HG02840 (cell line): ENCODE results near the gene UBASH3A.
"Not testable (repeated sequence)": the region's sequence is repeated elsewhere in the genome, so short reads cannot be mapped to it uniquely, and the experiment has no call there.

ENCODE experiments used
- ATAC-seq: cut with Tn5 transposase; IDR thresholded peaks from one replicate; pipeline ENCODE4 v1.9.1; 2021; ENCODE audit warnings: mild to moderate bottlenecking, moderate library complexity, moderate number of reproducible peaks; ENCODE audit not compliant: unreplicated experiment, low FRiP score

Gene UBASH3A

DNA sequence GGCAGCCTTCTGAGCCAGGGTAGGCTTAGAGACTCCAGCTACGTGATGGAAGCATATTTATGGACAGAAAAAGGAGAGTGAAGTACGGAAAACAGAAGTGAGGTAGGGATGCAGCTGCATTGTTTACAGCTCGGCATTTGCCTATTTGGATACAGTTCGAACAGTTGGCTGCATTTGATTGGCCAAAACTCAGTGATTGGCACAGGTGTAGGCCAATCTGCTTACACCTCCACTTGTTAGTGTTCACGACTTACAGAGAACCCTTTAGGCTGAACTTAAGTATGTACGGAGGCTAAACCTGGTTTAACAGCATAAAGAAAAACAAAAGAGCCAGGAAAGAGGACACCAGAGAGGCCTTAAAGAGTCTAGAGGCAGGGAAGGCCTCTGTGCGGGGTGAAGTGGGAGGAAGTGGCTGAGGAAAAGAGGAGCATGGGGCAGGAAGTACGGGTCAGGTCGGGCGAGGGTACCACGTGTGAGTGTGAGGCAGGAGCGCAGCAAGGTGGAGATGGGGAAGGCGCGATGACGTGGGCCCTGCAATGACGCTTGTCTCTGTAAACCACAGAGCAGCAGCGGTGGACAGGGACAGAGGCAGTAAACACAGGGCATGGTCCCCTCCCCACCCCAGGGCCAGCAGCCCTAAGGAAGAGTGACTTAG is 60.3 kb downstream of the UBASH3A start:
- ATAC-seq, result no peak

DNA sequence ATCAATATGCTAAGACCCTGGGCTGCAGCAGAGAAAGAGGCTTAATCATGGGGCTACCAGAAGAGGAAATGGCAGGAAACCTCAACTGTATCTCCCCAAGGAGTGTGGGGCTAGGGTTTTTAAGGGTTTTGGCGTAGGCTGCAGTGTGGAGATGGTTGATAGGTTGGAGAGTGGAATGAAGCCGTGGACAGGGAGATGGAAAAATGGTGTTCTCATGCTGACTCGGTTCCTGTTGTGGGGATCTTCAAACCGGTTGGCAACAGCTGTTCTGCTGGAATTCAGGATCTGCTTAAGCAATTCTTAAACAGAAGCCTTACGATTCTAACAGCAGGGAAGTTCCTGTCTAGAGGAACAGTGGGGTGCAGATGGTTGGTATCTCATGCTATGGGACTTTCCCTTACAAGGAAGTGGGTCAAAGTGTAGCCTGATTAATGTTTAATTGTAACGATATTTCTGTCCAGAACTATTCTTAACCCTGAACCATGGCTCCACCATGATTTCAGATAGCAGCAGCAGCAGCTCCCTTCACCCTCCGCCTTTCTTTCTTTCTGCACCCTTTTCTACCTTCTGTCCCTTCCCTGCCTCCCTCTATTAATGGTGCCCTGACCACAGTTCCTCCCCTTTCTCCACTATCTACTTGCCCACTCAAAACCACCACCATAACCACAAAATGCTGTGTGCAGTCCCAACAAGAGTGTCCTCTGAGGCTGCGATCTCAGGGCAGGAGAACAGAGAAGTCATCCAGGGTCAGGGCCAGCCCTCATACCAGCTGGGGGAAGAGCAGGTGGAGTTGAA is 61.5 kb downstream of the UBASH3A start:
- no peak for ATAC-seq

DNA sequence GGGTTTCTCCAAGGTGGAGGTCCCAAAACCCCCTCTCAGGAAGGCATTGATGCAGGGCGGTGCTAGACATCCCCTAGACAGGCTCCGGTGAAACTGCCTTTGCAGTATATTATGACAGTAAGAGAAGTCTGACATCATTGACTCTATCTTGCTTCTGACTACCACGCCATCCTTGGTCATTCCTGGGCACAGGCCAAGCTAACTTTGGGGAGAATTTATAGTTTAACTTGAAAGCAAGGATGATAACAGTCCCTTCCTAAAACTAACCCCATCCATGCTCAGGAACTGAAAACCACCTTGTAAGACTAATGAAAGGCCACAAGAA is 62.1 kb downstream of the UBASH3A start:
- ATAC-seq, result no peak

DNA sequence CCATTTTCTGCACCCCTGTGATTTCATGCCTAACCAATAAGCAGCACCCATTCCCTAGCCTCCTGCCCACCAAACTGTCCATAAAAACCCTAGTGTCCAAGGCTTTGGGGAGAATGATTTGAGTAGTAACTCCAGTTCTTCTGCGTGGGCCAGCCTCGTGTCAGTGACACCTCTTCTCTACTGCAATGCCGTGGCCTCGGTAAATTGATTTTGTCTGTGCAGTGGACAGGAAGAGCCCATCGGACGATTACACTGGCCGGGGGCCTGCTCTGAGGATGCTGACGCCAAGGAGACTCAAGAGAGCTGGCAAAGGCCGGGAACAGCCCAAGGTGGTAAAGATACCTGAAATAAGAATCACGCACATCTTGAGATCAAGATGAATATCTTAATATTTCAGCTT is 63.0 kb downstream of the UBASH3A start:
- no peak for ATAC-seq

DNA sequence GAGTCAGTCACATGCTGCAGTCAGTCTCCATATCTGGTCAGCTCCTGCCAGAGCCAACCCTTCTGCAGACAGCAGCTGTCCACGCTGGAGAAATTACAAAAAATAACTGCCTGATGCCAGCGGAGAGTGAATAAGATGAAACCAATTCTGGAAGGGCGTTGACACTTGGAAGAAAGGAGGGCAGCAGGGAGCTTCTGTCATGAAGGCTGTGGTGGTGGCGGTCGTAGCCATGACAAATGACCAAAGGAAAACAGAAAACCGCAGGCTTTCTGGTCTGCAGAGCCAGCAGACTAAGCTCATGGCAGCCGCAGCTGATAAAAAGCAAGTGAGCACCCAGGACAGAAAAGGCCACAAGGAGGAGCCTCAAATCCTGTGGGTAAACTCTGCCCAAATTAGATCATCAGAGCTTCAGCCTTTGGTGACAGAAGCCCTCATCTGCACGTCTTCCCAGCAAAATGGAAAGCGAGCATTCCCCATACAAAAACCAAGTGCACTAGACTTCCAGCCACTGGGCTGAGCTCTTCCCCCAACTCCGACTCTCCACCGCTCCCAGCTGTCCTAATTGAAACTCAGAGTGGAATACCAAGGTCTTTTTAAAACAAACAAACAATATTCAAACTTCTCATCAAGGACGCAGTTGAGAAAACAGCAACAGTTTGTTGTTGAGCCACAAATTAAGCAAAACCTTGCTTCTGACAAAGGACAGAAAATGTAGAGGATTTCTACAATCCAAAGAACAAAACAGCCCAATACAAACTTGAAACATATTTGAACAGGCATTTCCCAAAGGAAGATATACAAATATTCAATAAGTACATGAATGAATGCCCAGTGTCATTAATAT is 63.7 kb downstream of the UBASH3A start:
- ATAC-seq, result no peak

DNA sequence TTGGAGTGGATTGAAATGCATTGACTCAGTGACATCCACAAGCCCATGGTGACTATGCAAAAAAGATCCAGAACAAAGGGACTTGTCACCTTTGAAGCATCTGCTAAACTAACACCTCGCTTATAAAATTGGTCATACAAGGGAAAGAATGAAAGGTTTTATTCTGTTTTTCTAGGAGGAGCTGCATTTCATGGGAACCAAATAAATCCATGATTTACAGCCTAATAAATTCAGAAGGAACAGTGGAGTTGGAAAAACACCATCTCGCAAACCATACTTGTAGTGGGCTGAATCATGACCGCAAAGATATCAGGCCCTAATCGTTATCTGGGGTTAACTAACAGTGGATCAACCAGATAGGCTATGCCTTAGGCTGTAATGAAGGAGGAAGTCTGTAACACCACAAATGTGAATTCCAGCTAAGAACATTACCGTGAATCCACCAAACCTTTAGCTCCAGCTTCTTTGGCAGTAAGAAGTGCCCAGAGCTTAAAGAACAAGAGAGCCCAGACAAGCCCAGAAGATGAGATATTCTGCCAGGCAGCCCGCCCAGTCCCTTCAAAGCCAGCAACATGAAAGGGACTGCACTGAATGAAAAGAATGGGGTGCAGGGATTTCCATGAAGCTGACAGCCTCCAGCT is 64.9 kb downstream of the UBASH3A start:
- ATAC-seq, result no peak

DNA sequence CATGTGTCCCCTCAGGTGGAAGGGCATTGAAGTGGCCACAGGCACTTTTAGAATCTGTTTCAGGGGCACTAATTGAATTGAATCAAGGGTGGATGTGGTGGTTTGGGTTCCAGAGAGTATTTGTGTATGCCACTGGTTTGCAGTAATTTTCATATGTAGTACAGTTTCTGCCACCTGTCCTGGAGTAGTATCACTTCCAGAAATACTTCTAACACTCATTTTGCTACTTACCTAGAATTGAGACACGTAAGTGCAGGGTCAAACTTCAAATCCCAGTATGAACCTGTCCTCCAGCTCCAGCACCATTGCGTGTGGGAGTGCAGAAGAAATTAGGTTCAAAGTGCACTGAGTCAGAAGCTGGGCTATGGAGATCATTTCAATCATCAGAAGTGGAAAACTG is 65.6 kb downstream of the UBASH3A start:
- ATAC-seq, result no peak

DNA sequence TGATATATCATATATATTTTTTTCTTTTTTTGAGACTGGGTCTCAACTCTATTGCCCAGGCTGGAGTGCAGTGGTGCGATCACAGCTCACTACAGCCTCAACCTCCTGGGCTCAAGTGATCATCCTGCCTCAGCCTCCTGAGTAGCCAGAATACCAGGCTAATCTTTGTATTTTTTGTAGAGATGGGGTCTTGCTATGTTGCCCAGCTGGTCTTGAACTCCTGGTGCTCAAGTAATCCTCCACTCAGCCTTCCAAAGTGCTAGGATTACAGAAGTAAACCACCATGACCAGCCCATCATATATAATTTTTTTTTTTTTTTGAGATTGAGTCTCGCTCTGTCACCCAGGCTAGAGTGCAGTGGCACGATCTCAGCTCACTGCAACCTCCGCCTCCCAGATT is 66.0 kb downstream of the UBASH3A start:
- ATAC-seq, result not testable (repeated sequence)

DNA sequence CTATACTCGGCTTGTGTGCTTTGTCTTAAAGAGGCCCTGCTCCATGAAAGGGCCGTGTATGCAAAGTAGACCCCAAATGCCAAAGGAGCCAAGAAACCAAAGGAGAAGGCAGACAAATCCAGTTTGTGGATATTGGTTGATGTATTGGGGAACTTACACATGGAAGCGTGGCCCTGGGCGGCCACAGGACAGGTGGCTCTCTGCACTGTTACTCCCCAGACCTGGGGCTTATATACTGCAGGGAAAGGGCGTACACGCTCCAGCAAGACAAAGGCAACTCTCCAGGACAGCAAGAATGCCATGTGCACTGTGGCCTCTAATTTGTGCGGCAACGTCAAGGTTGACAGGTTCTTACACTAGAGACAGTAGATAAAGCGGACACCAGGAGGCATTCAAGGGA is 67.5 kb downstream of the UBASH3A start:
- ATAC-seq, result no peak

DNA sequence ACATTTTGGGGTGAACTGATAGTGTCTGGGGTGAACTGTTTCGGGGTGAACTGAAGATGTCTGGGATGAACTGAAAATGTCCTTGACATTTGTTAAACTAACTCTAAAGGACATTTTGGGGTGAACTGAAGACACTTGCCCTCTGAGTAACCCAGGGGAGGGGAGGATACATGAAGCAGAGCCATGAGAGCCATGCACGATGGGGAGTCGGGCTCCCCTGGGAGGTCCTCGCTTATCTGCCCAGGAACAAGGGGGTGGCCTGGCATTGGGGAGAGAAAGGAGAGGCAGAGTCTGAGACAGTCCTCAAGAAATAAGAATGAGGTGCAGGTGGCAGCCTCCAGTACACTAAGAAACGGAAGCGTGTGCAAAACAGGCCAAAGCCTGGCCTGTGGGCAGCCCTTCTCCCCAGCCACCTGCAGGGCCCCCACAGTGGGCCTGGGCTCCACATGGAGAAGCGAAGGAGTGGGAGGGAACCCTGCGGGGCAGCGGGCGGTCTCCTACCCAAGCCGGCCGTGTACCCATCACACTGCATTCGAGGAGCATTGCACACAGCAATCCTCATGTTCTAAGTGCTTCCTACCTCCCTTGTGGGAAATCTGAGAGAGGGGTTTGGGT is 68.1 kb downstream of the UBASH3A start:
- ATAC-seq, result no peak

DNA sequence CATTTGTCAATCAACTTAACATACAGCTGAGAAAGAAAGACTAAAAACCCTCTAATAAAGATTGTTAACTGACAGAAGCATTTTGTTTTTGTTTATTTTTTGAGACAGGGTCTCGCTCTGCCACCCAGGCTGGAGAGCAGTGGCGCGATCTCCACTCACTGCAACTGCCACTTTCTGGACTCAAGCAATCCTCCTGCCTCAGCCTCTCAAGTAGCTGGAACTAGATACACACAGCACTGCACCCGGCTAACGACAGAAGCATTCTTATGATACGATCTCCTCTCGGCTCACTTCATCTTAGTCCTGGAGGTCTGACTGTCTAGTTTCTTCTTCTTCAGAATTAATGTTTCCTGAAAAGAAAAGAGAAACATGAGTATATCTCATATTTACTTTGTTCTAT is 68.8 kb downstream of the UBASH3A start:
- no peak for ATAC-seq

DNA sequence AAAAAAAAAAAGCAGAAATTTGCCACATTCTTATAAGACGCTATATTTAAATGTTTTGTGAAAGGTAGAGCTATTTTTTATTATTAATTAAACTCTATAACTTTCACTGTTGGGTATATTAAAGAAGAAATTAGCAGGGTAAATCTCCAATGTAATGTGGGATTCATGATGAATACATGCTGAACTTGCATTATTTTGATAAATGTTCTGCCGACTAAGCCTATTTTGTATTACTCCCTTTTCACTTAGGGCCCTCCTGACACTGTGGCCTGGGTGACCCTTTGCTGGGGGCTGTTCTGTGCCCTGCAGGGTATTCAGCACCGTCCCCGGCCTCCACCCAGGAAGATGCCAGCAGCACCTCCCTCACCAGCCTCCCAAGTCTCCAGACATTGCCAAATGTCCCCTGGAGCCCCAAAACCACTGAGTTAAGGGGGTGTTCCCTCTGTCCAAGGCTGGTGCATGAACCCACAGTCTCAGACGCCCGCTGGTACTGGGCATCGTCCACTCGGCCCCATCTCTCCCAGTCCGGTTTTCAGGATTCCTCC is 69.9 kb downstream of the UBASH3A start:
- ATAC-seq, result no peak

DNA sequence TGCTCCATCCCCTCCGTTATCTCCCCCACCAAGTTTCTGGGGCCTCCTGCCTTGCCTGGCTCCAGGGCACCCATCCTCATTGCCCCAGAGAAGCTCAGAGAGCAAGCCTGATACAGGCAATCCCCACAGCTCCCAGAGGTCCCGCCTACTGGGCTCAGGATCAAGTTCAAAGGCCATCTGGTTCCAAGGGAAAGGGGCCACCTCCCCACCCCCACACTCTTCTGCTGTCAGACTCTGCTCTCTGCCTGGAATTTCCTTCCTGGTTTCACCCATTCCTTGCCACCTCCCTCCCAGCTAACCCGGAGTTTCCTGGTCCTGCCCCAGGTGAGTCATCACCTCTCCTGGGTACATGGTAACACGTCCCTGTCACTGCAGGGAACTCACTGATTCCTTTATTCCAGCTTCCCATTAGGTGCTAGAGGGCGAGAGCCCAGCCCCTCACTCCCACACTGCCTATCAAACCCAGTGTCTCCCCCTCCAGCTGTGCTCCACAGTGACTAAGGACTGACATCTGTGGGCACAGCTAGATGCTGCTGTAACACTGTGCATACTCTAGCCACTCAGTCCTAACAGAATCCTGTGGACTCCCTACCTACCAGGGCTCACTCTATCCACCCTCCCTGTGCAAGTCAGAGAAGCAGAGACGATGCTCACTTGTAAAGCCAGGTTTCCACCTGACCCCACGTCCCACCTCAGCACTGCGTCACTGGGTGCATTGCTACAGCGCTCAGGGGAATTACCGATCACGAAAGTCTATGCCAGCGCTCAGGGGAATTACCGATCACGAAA is 70.5 kb downstream of the UBASH3A start:
- no peak for ATAC-seq

DNA sequence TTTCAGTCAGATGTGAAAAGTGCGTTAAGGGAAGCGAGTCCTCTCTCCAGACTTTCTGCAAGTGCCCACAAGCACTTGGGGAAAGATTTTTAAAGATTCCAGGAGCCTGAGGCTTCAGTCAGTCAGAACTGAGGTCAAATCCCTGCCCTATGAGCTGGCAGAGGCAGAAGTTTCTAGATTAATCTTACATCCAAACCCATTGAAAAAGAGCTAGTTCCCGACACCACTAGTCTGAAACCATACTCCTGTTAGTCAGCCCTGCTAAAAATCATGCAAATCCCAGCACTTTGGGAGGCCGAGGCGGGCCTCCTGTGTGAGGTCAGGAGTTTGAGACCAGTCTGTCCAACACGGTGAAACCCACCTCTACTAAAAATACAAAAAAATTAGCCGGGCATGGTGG is 71.3 kb downstream of the UBASH3A start:
- ATAC-seq, result no peak

DNA sequence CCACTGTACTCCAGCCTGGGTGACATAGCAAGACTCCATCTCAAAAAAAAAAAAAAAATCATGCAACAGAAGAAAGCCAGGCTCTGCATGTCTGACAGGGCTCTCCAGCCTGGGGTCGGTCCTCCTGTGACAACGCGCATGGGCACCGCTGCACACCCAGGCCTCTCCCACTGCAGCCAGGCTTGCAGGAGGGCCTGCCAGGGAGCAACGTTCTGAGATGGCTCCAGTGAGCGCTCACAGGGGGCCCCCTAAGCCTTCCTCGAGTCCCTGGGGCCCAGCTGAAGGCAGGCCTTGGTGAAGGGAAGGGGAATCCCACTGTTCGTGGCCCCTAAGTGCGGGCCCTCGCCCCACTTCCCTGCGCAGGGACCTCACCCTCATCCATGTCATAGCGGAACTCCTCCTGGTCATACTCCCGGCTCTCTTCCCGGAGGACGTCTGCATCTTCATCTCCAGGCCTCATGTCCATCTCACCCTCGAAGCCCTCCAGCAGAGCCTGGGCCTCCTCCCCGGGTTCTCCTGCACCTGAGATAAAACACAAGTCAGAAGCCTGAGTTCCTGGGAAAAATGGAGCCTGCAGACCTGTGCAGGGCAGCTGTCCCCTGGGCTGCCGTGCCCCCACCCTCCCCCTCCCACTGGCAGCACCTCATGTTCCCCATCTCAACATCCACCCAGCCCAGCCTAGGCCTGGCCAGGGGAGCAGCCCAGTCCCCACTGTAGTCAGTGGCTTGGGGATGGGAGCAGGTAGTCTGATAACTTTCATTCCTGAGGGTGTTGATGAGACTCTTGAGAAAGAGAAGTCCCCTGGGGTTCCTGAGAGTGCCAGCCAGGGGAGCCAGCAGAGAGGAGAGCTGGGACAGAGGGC is 72.1 kb downstream of the UBASH3A start:
- no peak for ATAC-seq

DNA sequence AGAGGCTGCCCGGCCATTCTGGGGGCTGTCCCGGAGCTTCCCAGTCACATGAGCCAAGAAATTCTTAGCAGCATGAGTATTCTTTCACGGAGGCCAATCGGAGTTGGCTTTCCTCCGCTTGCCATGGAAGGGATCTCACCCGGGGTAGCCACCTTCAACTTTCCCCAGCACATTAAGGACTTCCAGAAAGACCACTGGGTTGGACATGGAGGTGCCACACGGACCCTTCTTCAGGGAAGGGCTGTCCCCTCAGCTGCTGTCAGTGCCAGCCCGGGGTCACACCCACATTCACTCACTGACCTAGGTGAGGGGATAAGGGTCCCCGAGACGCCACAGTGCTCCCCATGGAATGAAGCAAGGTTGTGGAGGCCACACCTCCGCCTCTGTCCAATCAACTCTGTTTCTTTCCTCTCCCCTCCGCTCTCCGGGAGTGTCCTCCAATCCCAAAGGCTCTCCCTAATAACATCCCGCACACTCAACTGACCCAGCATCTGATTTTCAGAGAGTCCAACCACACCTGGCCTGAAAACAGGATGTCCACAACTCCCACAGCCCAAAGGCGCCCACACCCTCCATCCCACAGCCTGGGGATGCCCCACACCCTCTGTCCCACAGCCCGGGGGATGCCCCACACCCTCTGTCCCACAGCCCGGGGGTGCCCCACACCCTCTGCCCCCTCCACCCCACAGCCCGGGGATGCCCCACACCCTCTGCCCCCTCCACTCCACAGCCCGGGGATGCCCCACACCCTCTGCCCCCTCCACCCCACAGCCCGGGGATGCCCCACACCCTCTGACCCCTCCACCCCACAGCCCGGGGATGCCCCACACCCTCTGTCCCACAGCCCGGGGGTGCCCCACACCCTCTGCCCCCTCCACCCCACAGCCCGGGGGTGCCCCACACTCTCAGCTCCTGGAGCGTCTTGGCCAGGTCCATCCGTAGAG is 73.0 kb downstream of the UBASH3A start:
- no peak for ATAC-seq

DNA sequence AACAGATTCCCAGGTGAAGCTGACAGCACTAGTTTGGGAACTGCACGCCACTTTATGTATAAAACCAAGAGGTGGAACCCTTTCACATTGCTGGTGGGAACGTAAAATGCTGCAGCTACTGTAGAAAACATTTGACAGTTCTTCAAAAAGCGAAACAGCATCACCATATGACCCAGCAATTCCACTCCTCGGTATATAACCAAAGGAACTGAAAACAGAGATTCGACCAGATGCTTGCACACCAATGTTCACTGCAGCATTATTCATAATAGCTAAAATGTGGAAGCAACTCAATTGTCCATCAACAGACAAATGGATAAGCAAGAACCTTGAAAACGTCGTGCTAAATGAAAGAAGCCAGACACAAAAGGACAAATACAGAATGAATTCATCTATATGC is 74.8 kb downstream of the UBASH3A start:
- no peak for ATAC-seq

DNA sequence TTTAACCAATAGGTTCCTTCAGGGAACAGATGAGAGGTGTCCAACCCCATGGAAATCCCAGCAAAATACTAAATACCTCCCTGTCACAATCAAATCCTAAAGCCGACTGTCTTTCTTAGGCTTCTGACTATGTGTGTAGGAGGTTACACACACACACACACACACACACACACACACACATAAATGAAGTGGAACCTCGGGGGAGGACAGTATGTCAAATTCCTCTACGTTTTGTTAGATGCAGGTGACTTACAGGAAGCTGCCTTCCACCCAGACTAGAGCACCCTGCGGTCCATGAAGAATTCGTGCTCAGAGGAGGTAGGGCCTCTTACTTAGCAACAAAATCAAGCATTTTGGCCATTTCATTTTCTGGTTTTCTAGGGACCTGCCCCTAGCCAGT is 75.9 kb downstream of the UBASH3A start:
- ATAC-seq, result no peak
